ENCODE measurements around the gene RFTN1. TPM values are rescaled to one million over a fixed set of nuclear protein-coding genes. Genes with fewer than 3 reads are reported as not detected.

The RFTN1 gene
- total RNA-seq, 1 experiment from 2014 or later, result 2.2 TPM

DNA sequence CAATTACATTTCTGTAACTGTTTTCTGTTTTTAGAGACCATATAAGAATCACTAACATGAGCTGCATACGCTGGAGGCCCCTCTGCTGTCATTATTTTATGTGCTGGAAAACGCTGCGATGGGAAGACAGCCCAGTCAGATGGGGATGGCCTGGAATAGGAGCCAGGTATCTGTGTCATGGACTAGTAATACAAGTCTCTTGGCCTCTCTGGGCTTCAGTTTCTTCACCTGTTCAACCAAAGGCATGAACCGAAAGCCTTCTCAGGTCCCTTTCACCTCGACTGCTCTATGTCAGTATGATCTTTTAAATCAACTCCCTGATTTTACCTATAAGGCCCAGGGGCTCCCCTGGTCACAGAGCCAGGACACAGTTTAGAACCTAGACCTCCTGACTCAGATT lies 14.6 kb upstream of the RFTN1 start:
- Histone ChIP-seq H2AK5ac (ENCODE audit: insufficient read length, low read length) (no peak overlapping the region), H4K20me1 (ENCODE audit: control insufficient read depth, insufficient read depth, insufficient read length) (no peaks in the 10 kb centered on the region), H2BK20ac (ENCODE audit: low read depth, low read length, poor library complexity, severe bottlenecking) (no peak overlapping the region), H3K27me3 (ENCODE audit: insufficient read depth, low read length) (no peaks in the 10 kb centered on the region), H3K4ac (ENCODE audit: low read depth, low read length) (no peak overlapping the region), H3K18ac (ENCODE audit: insufficient read length, low read depth, low read length) (no peak overlapping the region), H3K4me2 (ENCODE audit: insufficient read depth, insufficient read length, low read length) (no peak overlapping the region), H3K23me2 (ENCODE audit: insufficient read length, low read depth, low read length, poor library complexity, severe bottlenecking) (no peaks in the 10 kb centered on the region), H4K91ac (ENCODE audit: insufficient read length, low read depth, low read length) (no peak overlapping the region), H2BK12ac (ENCODE audit: insufficient read length, low read depth, low read length) (no peak overlapping the region), H3K27ac (ENCODE audit: insufficient read length, low read depth, low read length) (no peak overlapping the region), H3T11ph (ENCODE audit: low read length) (no peak overlapping the region), H3K14ac (ENCODE audit: insufficient read depth, low read length) (no peak overlapping the region), H2BK15ac (ENCODE audit: low read depth, low read length) (no peak overlapping the region), H3K79me1 (ENCODE audit: insufficient read depth, low read depth, low read length, poor library complexity, severe bottlenecking) (no peaks in the 10 kb centered on the region), H3K23ac (ENCODE audit: insufficient read length, low read depth, low read length) (no peak overlapping the region), H4K8ac (replicated peaks; ENCODE audit: insufficient read length, low read depth, low read length) (no peak overlapping the region), H3K56ac (ENCODE audit: insufficient read length, low read depth, low read length) (no peak overlapping the region), H3K9ac (ENCODE audit: extremely low read depth, insufficient read length, low read length) (no peak overlapping the region), H3K4me1 (ENCODE audit: insufficient read depth, low read length) (no peaks in the 10 kb centered on the region), H2BK120ac (ENCODE audit: low read depth, low read length, poor library complexity, severe bottlenecking) (no peak overlapping the region), H3K79me2 (ENCODE audit: insufficient read depth, low read length) (no peaks in the 10 kb centered on the region), H2BK5ac (ENCODE audit: insufficient read length, low read length) (no peak overlapping the region), H4K5ac (ENCODE audit: insufficient read length, low read depth, low read length) (no peak overlapping the region), H2AFZ (ENCODE audit: low read length) (no peak overlapping the region), H3K9me3 (ENCODE audit: control insufficient read depth, low read depth, low read length) (no peaks in the 10 kb centered on the region)
- Mint-ChIP-seq H3K4me1 (peaks cover 0 to under 1% of the 10 kb centered on the region in 2 experiments; a peak in 2 of 4 replicates), H3K4me3 (no peak overlapping the region), H3K27ac (no peak overlapping the region), H3K36me3 (ENCODE audit: insufficient read depth in 1 of 3, low read depth in 3 of 3) (no peaks in the 10 kb centered on the region; a peak in 1 of 7 replicates), H3K9me3 (peaks cover 0 to 3% of the 10 kb centered on the region in 2 experiments; a peak in 1 of 5 replicates), H3K27me3 (ENCODE audit: low read depth) (peaks cover 6% of the 10 kb centered on the region)
- no CpG with 5 or more reads among the region's 5 CpGs for WGBS (ENCODE audit: extremely low coverage, insufficient read length, low lambda C conversion rate)
- TF ChIP-seq, protein P1, sequence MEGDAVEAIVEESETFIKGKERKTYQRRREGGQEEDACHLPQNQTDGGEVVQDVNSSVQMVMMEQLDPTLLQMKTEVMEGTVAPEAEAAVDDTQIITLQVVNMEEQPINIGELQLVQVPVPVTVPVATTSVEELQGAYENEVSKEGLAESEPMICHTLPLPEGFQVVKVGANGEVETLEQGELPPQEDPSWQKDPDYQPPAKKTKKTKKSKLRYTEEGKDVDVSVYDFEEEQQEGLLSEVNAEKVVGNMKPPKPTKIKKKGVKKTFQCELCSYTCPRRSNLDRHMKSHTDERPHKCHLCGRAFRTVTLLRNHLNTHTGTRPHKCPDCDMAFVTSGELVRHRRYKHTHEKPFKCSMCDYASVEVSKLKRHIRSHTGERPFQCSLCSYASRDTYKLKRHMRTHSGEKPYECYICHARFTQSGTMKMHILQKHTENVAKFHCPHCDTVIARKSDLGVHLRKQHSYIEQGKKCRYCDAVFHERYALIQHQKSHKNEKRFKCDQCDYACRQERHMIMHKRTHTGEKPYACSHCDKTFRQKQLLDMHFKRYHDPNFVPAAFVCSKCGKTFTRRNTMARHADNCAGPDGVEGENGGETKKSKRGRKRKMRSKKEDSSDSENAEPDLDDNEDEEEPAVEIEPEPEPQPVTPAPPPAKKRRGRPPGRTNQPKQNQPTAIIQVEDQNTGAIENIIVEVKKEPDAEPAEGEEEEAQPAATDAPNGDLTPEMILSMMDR (conservative IDR thresholded peaks at IDR 0.05), result no peak
- no peak for DNase-seq
